ENCODE measurements around the gene COL5A2.
A peak's percentile ranks its signal among the peaks of the same experiment; 100 is the strongest.

COL5A2 gene

GRCh38 chr2:189179570-189179950, at the start of gene COL5A2:
Gene COL5A2, minus strand, starts transcription at chr2:189179761. Its CDS starts 157 bp downstream, at chr2:189179604.
- FAIRE-seq: peak; percentile 98
- no peak for DNase-seq (ENCODE audit: insufficient read length, low spot score)
- TF ChIP-seq POLR2A (IDR thresholded peaks at IDR 0.05; ENCODE audit: low read depth, low read length): peak; percentile 79

DNA sequence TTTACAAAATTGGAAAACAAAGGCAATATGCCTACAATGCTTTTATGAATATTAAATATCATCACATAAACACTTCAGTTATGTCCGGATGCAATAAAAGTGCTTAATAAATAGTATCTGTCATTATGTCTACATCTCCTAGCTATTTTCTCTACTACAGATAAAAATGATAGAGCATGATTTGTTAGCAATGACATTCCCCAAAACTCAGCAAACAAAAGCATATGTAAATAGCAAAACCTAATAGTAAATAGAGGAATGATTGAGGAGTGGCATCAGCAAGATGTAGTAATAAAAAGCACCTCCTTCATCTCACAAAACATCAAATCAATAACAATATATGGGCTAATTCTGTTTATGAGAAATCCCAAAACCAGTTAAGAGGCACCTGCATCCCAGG, 46.5 kb upstream of the COL5A2 start:
- no peak for DNase-seq (ENCODE audit: insufficient read length, low spot score)
- no peak for TF ChIP-seq POLR2A (IDR thresholded peaks at IDR 0.05; ENCODE audit: low read depth, low read length)
- no peak for FAIRE-seq

- FAIRE-seq (no peak), DNase-seq (ENCODE audit: insufficient read length, low spot score) (no peak)
- TF ChIP-seq POLR2A (IDR thresholded peaks at IDR 0.05; ENCODE audit: low read depth, low read length): no peak
Observed at GRCh38 chr2:189225032-189225431, 45.5 kb upstream of the COL5A2 start.

GRCh38 chr2:189222468-189223105, 43.0 kb upstream of the COL5A2 start:
- TF ChIP-seq POLR2A (IDR thresholded peaks at IDR 0.05; ENCODE audit: low read depth, low read length): no peak
- no peak for DNase-seq (ENCODE audit: insufficient read length, low spot score)
- peak; percentile 96 for FAIRE-seq

DNA sequence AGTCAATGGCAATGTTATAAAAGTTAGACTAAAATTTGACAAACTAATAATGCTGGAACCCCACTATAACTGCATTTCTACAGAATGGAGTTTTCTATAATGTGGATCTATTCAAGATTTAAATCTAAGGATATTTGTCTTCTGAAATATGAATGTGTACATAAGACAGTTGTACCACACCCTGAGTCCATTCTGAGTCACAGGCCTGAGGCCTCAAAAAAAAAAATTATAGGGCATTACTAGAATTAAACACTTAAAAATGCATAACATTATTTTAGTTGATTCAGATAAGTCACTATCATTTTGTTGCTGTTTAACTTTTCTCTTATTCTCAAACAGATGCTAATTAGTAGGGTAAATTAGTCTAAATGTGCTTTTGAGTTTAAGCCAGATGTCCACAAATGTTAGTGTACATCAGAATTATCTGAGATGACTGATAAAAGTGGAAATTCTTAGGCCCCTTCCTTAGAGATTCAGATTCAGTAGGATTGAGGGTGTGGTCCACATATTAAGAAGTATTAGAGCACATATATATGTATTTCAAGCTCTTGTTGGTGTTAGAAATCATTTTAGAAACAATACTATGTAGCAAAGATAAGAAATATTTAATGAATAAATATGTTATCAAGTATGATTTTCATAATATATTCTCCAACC, 42.4 kb upstream of the COL5A2 start:
- no peak for TF ChIP-seq POLR2A (IDR thresholded peaks at IDR 0.05; ENCODE audit: low read depth, low read length)
- FAIRE-seq (no peak), DNase-seq (ENCODE audit: insufficient read length, low spot score) (no peak)

GRCh38 chr2:189218236-189218635, 38.7 kb upstream of the COL5A2 start:
- no peak for TF ChIP-seq POLR2A (IDR thresholded peaks at IDR 0.05; ENCODE audit: low read depth, low read length)
- FAIRE-seq: no peak
- no peak for DNase-seq (ENCODE audit: insufficient read length, low spot score)

- DNase-seq (ENCODE audit: insufficient read length, low spot score) (peak; percentile 14), FAIRE-seq (peak; percentile 98)
- no peak for TF ChIP-seq POLR2A (IDR thresholded peaks at IDR 0.05; ENCODE audit: low read depth, low read length)
Observed at GRCh38 chr2:189217541-189217940, 38.0 kb upstream of the COL5A2 start.

DNA sequence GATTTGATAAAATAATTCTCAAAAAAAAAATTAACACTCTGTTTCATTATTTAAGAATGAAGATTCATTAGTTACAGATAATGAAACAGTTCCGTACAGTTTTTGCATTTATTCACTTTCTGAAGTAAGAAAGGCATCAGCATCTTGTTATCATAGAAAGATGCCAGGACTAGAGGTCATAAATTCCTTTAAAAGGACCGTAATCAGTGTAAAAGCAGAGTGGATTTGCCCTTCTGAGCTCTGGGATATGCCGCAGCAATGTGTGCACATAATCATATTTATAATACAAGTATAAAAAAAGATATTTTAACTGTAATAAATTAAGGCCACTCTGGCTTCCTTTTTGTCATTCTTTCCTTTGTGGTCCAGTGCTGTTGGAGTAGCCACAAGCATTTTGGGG, 37.5 kb upstream of the COL5A2 start:
- TF ChIP-seq POLR2A (IDR thresholded peaks at IDR 0.05; ENCODE audit: low read depth, low read length): no peak
- no peak for FAIRE-seq
- DNase-seq (ENCODE audit: insufficient read length, low spot score): no peak

- FAIRE-seq: no peak
- TF ChIP-seq POLR2A (IDR thresholded peaks at IDR 0.05; ENCODE audit: low read depth, low read length): no peak
- DNase-seq (ENCODE audit: insufficient read length, low spot score): no peak
Observed at GRCh38 chr2:189214484-189214883, 34.9 kb upstream of the COL5A2 start.

- FAIRE-seq (no peak), DNase-seq (ENCODE audit: insufficient read length, low spot score) (no peak)
- no peak for TF ChIP-seq POLR2A (IDR thresholded peaks at IDR 0.05; ENCODE audit: low read depth, low read length)
Observed at GRCh38 chr2:189213250-189213649, 33.7 kb upstream of the COL5A2 start.

- peak; percentile 10 for DNase-seq (ENCODE audit: insufficient read length, low spot score)
- FAIRE-seq: peak; percentile 98
- no peak for TF ChIP-seq POLR2A (IDR thresholded peaks at IDR 0.05; ENCODE audit: low read depth, low read length)
Observed at GRCh38 chr2:189210250-189211087, 30.9 kb upstream of the COL5A2 start.

- TF ChIP-seq POLR2A (IDR thresholded peaks at IDR 0.05; ENCODE audit: low read depth, low read length): no peak
- DNase-seq (ENCODE audit: insufficient read length, low spot score) (no peak), FAIRE-seq (peak; percentile 69)
Observed at GRCh38 chr2:189208254-189208653, 28.7 kb upstream of the COL5A2 start.

DNA sequence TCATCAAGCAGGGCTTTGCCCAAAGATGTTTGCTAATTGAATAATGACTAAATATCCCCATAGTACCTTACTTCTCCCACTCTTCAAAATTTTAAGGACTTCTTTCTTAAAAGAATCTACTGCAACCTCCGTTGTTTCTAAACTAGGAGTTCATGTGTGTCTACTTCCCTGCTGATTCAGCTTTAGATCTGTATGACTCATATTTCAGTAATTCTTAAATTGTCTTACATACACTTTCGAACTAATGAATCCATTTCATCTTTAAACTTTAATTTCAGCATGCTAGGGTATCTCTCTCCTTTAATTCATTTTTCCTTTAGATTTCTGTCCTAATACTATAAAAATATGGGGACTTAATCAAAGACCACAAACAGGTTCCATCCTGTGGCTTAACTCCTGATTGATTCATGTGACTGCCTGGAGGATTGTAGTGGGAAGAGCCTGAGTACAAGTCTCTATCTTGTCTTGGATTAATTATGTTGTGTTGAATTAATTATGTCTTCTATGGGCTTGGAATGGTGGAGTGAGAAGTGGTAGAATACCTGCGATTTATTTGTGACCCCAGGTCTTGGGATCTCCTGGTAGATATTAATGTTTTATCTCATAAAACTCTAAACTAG, 24.9 kb upstream of the COL5A2 start:
- DNase-seq (ENCODE audit: insufficient read length, low spot score): no peak
- peak; percentile 95 for FAIRE-seq
- no peak for TF ChIP-seq POLR2A (IDR thresholded peaks at IDR 0.05; ENCODE audit: low read depth, low read length)

DNA sequence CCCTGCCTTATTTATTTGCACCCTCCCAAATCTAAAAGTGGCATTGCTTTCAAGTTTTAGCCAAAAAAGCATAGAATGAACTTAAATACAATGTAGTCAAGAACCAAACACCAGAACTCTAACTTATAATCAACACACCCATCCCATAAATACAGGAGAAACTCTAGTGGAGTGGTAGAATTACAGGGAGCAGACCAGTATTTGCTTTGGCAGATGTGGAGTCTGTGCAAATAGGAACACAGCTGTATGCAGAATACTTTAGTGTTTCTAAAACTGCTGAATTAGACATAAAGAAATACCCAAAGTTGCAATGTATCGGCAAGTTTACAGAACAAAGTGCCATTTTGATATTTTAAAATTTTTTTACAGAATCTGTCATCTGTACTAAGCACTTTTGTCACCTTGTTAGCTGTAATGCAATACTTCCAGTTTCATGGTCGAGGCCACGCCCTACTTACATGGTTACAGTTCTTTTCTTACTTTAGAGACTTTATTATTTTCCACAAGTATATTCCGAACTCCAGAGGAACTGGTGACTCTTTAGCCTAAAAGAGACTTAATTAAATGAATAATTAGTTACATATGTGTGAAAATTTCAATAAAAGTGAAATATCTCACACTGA, 23.7 kb upstream of the COL5A2 start:
- TF ChIP-seq POLR2A (IDR thresholded peaks at IDR 0.05; ENCODE audit: low read depth, low read length): no peak
- DNase-seq (ENCODE audit: insufficient read length, low spot score) (no peak), FAIRE-seq (peak; percentile 78)
